GM23338 (cell line): ENCODE results near the gene CLEC3B. TPM values are rescaled to one million over a fixed set of nuclear protein-coding genes. Genes with fewer than 3 reads are reported as not detected.

Experiments used
- ATAC-seq: fragments of 200-7000 bp; cut with Tn5 transposase; 3 replicates; pipeline ENCODE4 v1.9.1; 2020
- DNase-seq: peaks from one replicate; pipeline ENCODE4 v3.0.0-alpha.2; 2015; ENCODE audit warnings: low spot score
- H2AFZ ChIP-seq: fragments of 200-600 bp; sonication (generic); 2 replicates; pipeline ENCODE4 v1.8.0; 2016; ENCODE audit warnings: antibody characterized with exemption, mild to moderate bottlenecking, moderate library complexity
- H3F3A ChIP-seq: fragments of 200-600 bp; sonication (generic); replicated peaks from 2 replicates; pipeline ENCODE4 v1.8.0; 2017; ENCODE audit warnings: antibody characterized with exemption, mixed run types, low read depth
- H3K27ac ChIP-seq: fragments of 200-600 bp; sonication (generic); 2 replicates; pipeline ENCODE4 v1.6.1; 2016; ENCODE audit warnings: low read depth
- H3K27me3 ChIP-seq: fragments of 200-600 bp; sonication (generic); 2 replicates; pipeline ENCODE4 v1.8.0; 2016; ENCODE audit warnings: mild to moderate bottlenecking, mixed run types, moderate library complexity; ENCODE audit not compliant: insufficient read depth
- H3K36me3 ChIP-seq: fragments of 200-600 bp; sonication (generic); 2 replicates; pipeline ENCODE4 v1.8.0; 2016; ENCODE audit warnings: mild to moderate bottlenecking; ENCODE audit not compliant: insufficient read depth
- H3K4me1 ChIP-seq: fragments of 200-600 bp; sonication (generic); 2 replicates; pipeline ENCODE4 v1.8.0; 2016; ENCODE audit warnings: mild to moderate bottlenecking, moderate library complexity; ENCODE audit not compliant: insufficient read depth
- H3K4me2 ChIP-seq: fragments of 200-600 bp; sonication (generic); 2 replicates; pipeline ENCODE4 v1.7.1; 2017; ENCODE audit warnings: mixed run types
- H3K4me3 ChIP-seq: fragments of 200-600 bp; sonication (generic); 2 replicates; pipeline ENCODE4 v1.6.1; 2016; ENCODE audit warnings: mixed run types
- H3K79me2 ChIP-seq: fragments of 200-600 bp; sonication (generic); replicated peaks from 2 replicates; pipeline ENCODE4 v1.8.0; 2017; ENCODE audit warnings: mild to moderate bottlenecking; ENCODE audit not compliant: insufficient read depth
- H3K9me2 ChIP-seq: fragments of 200-600 bp; sonication (generic); 2 replicates; pipeline ENCODE4 v1.8.0; 2017; ENCODE audit not compliant: insufficient read depth
- H4K20me1 ChIP-seq: fragments of 200-600 bp; sonication (generic); replicated peaks from 2 replicates; pipeline ENCODE4 v1.8.0; 2017; ENCODE audit warnings: mild to moderate bottlenecking; ENCODE audit not compliant: insufficient read depth
- H3K27ac Mint-ChIP-seq: 2 replicates; pipeline ENCODE4 v1.8.0; 2020; ENCODE audit warnings: inconsistent platforms, mild to moderate bottlenecking, moderate library complexity, mixed read lengths
- H3K27me3 Mint-ChIP-seq: 3 replicates; pipeline ENCODE4 v1.8.0; 2022; ENCODE audit warnings: low read depth, mild to moderate bottlenecking, moderate library complexity, mixed read lengths, inconsistent platforms; ENCODE audit not compliant: insufficient read depth, poor library complexity
- H3K36me3 Mint-ChIP-seq: 3 replicates; pipeline ENCODE4 v1.8.0; 2021; ENCODE audit warnings: low read depth, mild to moderate bottlenecking, inconsistent platforms, moderate library complexity, mixed read lengths
- H3K4me1 Mint-ChIP-seq: 3 replicates; pipeline ENCODE4 v1.8.0; 2020; ENCODE audit warnings: mild to moderate bottlenecking, inconsistent platforms, mixed read lengths
- H3K4me3 Mint-ChIP-seq: 3 replicates; pipeline ENCODE4 v1.8.0; 2021; ENCODE audit warnings: moderate library complexity, mild to moderate bottlenecking, inconsistent platforms, mixed read lengths
- H3K9me3 Mint-ChIP-seq: 3 replicates; pipeline ENCODE4 v1.8.0; 2020; ENCODE audit warnings: moderate library complexity, mild to moderate bottlenecking, inconsistent platforms, mixed read lengths
- CREB1 ChIP-seq: fragments of 250-450 bp; sonication (Bioruptor Pico); IDR thresholded peaks from 2 replicates; pipeline ENCODE4 v1.5.0; 2020; ENCODE audit warnings: low read depth, mild to moderate bottlenecking, moderate library complexity
- EZH2 ChIP-seq: fragments of 200-600 bp; sonication (generic); IDR thresholded peaks from one replicate; pipeline ENCODE4 v1.8.0; 2017; ENCODE audit warnings: antibody characterized with exemption, mild to moderate bottlenecking, low read depth; ENCODE audit not compliant: unreplicated experiment
- EZH2phosphoT487 ChIP-seq: fragments of 200-600 bp; sonication (generic); IDR thresholded peaks from one replicate; pipeline ENCODE4 v1.8.1; 2018; ENCODE audit warnings: antibody characterized with exemption; ENCODE audit not compliant: unreplicated experiment
- JUNB ChIP-seq: IDR thresholded peaks from one replicate; pipeline ENCODE4 v1.6.1; 2016; ENCODE audit warnings: antibody characterized with exemption; ENCODE audit not compliant: unreplicated experiment
- NANOG ChIP-seq: IDR thresholded peaks from 2 replicates; pipeline ENCODE4 v1.6.1; 2016; ENCODE audit warnings: antibody characterized with exemption, borderline replicate concordance
- POLR2AphosphoS5 ChIP-seq: IDR thresholded peaks from 2 replicates; pipeline ENCODE4 v1.6.1; 2016; ENCODE audit warnings: antibody characterized with exemption, low read depth
- STAT1 ChIP-seq: IDR thresholded peaks from one replicate; pipeline ENCODE4 v1.6.1; 2016; ENCODE audit warnings: antibody characterized with exemption; ENCODE audit not compliant: unreplicated experiment
- ZNF114 ChIP-seq: fragments of 250-450 bp; sonication (Bioruptor Pico); IDR thresholded peaks from 2 replicates; pipeline ENCODE4 v1.5.0; 2020; ENCODE audit warnings: mild to moderate bottlenecking, moderate library complexity
- ZNF331 ChIP-seq: fragments of 250-450 bp; sonication (Bioruptor Pico); IDR thresholded peaks from 2 replicates; pipeline ENCODE4 v1.5.0; 2020; ENCODE audit warnings: low read depth, mild to moderate bottlenecking, moderate library complexity
- ZNF462 ChIP-seq: fragments of 250-450 bp; sonication (Bioruptor Pico); IDR thresholded peaks from 2 replicates; pipeline ENCODE4 v1.5.0; 2020; ENCODE audit warnings: mild to moderate bottlenecking, moderate library complexity
- long read RNA-seq: library from polyadenylated mRNA; unstranded; transcript quantifications from one replicate; pipeline ENCODE4 v2.0.0, GENCODE V29; 2020; ENCODE audit not compliant: unreplicated experiment
- polyA plus RNA-seq: library from polyadenylated mRNA; unstranded; fragments of >200 nt; fragmentation: Nextera tagmentation; extraction: Ambion mirVana; gene quantifications from 2 replicates; pipeline ENCODE4 v1.2.1, GENCODE V29; 2016
- total RNA-seq: library from RNA; depleted of rRNA; stranded (reverse); fragments of >200 nt; shearing (Covaris generic); gene quantifications from 2 replicates; pipeline ENCODE4 v1.2.3, GENCODE V29; 2014; rRNA removed
- TF ChIP-seq, protein P1 (sequence below), 2 experiments: fragments of 200-600 bp in 1 of 2; sonication (generic) in 1 of 2; conservative IDR thresholded peaks; 2 replicates each; pipeline versions ENCODE4 v1.5.1 to v1.6.1; 2016 to 2017; ENCODE audit warnings: antibody characterized with exemption in 2 of 2, low read depth in 2 of 2, mild to moderate bottlenecking in 2 of 2, moderate library complexity in 1 of 2
- TF ChIP-seq, protein P2 (sequence below): IDR thresholded peaks from one replicate; pipeline ENCODE4 v1.6.1; 2018; ENCODE audit warnings: antibody characterized with exemption; ENCODE audit not compliant: unreplicated experiment
- TF ChIP-seq, protein P3 (sequence below): IDR thresholded peaks from 2 replicates; pipeline ENCODE4 v1.6.1; 2016; ENCODE audit warnings: antibody characterized with exemption

CLEC3B gene, protein sequence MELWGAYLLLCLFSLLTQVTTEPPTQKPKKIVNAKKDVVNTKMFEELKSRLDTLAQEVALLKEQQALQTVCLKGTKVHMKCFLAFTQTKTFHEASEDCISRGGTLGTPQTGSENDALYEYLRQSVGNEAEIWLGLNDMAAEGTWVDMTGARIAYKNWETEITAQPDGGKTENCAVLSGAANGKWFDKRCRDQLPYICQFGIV
- total RNA-seq: not detected in 2 replicates
- polyA plus RNA-seq: not detected in 2 replicates
- long read RNA-seq: 0 reads

- H3K27me3 ChIP-seq: no peaks in the 10 kb centered on the region
- H3K27me3 Mint-ChIP-seq: peaks cover 8% of the 10 kb centered on the region
- TF ChIP-seq EZH2 (no peak), ZNF462 (CRISPR knock-in tag) (no peak), ZNF114 (CRISPR knock-in tag) (no peak), CREB1 (no peak), JUNB (no peak), STAT1 (no peak), NANOG (no peak), POLR2AphosphoS5 (no peak), EZH2phosphoT487 (no peak), ZNF331 (CRISPR knock-in tag) (no peak)
- TF ChIP-seq, protein P1, sequence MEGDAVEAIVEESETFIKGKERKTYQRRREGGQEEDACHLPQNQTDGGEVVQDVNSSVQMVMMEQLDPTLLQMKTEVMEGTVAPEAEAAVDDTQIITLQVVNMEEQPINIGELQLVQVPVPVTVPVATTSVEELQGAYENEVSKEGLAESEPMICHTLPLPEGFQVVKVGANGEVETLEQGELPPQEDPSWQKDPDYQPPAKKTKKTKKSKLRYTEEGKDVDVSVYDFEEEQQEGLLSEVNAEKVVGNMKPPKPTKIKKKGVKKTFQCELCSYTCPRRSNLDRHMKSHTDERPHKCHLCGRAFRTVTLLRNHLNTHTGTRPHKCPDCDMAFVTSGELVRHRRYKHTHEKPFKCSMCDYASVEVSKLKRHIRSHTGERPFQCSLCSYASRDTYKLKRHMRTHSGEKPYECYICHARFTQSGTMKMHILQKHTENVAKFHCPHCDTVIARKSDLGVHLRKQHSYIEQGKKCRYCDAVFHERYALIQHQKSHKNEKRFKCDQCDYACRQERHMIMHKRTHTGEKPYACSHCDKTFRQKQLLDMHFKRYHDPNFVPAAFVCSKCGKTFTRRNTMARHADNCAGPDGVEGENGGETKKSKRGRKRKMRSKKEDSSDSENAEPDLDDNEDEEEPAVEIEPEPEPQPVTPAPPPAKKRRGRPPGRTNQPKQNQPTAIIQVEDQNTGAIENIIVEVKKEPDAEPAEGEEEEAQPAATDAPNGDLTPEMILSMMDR (conservative IDR thresholded peaks at IDR 0.05; ENCODE audit: low read depth in 2 of 2): no peak
- TF ChIP-seq, protein P2, sequence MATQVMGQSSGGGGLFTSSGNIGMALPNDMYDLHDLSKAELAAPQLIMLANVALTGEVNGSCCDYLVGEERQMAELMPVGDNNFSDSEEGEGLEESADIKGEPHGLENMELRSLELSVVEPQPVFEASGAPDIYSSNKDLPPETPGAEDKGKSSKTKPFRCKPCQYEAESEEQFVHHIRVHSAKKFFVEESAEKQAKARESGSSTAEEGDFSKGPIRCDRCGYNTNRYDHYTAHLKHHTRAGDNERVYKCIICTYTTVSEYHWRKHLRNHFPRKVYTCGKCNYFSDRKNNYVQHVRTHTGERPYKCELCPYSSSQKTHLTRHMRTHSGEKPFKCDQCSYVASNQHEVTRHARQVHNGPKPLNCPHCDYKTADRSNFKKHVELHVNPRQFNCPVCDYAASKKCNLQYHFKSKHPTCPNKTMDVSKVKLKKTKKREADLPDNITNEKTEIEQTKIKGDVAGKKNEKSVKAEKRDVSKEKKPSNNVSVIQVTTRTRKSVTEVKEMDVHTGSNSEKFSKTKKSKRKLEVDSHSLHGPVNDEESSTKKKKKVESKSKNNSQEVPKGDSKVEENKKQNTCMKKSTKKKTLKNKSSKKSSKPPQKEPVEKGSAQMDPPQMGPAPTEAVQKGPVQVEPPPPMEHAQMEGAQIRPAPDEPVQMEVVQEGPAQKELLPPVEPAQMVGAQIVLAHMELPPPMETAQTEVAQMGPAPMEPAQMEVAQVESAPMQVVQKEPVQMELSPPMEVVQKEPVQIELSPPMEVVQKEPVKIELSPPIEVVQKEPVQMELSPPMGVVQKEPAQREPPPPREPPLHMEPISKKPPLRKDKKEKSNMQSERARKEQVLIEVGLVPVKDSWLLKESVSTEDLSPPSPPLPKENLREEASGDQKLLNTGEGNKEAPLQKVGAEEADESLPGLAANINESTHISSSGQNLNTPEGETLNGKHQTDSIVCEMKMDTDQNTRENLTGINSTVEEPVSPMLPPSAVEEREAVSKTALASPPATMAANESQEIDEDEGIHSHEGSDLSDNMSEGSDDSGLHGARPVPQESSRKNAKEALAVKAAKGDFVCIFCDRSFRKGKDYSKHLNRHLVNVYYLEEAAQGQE: no peak
- TF ChIP-seq, protein P3, sequence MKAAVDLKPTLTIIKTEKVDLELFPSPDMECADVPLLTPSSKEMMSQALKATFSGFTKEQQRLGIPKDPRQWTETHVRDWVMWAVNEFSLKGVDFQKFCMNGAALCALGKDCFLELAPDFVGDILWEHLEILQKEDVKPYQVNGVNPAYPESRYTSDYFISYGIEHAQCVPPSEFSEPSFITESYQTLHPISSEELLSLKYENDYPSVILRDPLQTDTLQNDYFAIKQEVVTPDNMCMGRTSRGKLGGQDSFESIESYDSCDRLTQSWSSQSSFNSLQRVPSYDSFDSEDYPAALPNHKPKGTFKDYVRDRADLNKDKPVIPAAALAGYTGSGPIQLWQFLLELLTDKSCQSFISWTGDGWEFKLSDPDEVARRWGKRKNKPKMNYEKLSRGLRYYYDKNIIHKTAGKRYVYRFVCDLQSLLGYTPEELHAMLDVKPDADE: no peak
- no peaks in the 10 kb centered on the region; the same call in 1 of the 2 replicates for H4K20me1 ChIP-seq
- no peak within 1 kb of the TSS for H2AFZ ChIP-seq
- no peak within 1 kb of the TSS for H3K4me3 ChIP-seq
- H3K4me3 Mint-ChIP-seq: no peak within 1 kb of the TSS
- DNase-seq (no peak), ATAC-seq (no peak)
- H3K4me2 ChIP-seq: no peak within 1 kb of the TSS
- peaks cover 5% of the 10 kb centered on the region; the same call in 2 of the 3 replicates for H3K4me1 Mint-ChIP-seq
- H3K36me3 Mint-ChIP-seq: no peaks in the 10 kb centered on the region
- no peak within 1 kb of the TSS for H3K27ac ChIP-seq
- no peaks in the 10 kb centered on the region for H3K4me1 ChIP-seq
- H3K9me2 ChIP-seq: no peaks in the 10 kb centered on the region
- no peaks in the 10 kb centered on the region for H3K9me3 Mint-ChIP-seq
- H3K27ac Mint-ChIP-seq: no peak within 1 kb of the TSS
- no peaks in the 10 kb centered on the region for H3F3A ChIP-seq
- no peaks in the 10 kb centered on the region for H3K36me3 ChIP-seq
- H3K79me2 ChIP-seq: no peaks in the 10 kb centered on the region
Observed at GRCh38 chr3:45026038-45026437, at the start of gene CLEC3B. TSS of gene CLEC3B (plus strand) at chr3:45026303. CDS start at chr3:45026363, 60 bp downstream.
